Fibroblast of the aortic adventitia (primary cell): Measurements from ENCODE around the gene GBX1. TPM values are rescaled to one million over a fixed set of nuclear protein-coding genes. Genes with fewer than 3 reads are reported as not detected.
A peak's percentile ranks its signal among the peaks of the same experiment; 100 is the strongest.

Experiments
- DNase-seq: peaks from one replicate; pipeline ENCODE4 v3.0.0-alpha.2; 2010; ENCODE audit warnings: low read depth
- H3K4me3 ChIP-seq: 2 replicates; pipeline ENCODE4 v1.5.1; 2011; ENCODE audit warnings: low read depth, mild to moderate bottlenecking, control low read depth, low read length, moderate library complexity
- CTCF ChIP-seq: IDR thresholded peaks from 2 replicates; pipeline ENCODE4 v1.5.1; 2011; ENCODE audit warnings: mild to moderate bottlenecking, low read length, control low read depth, inconsistent platforms; ENCODE audit not compliant: insufficient read depth
- total RNA-seq: library from RNA; depleted of rRNA; stranded (reverse); fragments of >200 nt; gene quantifications from 2 replicates; pipeline ENCODE4 v1.2.3, GENCODE V29; 2012; ENCODE audit warnings: low replicate concordance

Gene GBX1
- total RNA-seq, 1 donor, result not detected

GRCh38 chr7:151124899-151125399, 42.5 kb downstream of the GBX1 start:
- DNase-seq, result no peak
- no peak overlapping the region for H3K4me3 ChIP-seq
- no peak for TF ChIP-seq CTCF

- TF ChIP-seq CTCF, result no peak
- DNase-seq, result no peak
- no peak overlapping the region for H3K4me3 ChIP-seq
Observed at GRCh38 chr7:151124481-151124880, 43.0 kb downstream of the GBX1 start.

DNA sequence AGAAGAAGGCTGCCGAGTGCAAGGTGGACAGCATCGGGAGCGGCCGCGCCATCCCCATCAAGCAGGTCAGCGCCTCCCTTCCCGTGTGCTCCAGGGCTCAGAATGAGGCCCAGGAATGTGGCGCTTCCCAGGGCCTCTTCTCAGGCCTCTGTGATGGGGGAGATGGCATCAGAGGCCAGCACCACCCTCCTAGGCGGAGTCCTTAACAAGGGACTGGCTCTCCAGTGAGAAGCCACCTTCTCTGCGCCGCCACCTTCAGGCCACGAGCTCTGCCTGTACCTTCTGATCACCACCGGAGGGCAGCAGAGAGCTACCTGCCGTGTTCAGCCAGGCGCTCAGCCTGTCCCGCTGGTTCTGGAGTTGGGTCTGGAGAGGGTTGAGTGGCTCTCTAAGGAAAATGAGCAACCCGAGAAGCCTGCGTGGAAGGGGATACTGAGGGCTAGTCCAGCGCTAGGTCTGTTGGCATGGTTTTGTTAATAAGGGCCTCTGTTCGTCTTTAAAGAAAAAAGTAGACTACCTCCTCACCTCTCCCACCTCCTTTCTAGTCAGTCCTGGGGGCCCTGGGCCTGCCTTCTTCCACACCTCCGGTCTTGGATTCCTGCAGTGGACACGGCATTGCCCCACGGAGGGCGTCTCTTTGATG, 43.6 kb downstream of the GBX1 start:
- no peak overlapping the region for H3K4me3 ChIP-seq
- TF ChIP-seq CTCF, result peak; percentile 100
- DNase-seq, result peak; percentile 77

- TF ChIP-seq CTCF, result no peak
- no peak for DNase-seq
- H3K4me3 ChIP-seq, result no peak overlapping the region
Observed at GRCh38 chr7:151123158-151123821, 44.2 kb downstream of the GBX1 start.

DNA sequence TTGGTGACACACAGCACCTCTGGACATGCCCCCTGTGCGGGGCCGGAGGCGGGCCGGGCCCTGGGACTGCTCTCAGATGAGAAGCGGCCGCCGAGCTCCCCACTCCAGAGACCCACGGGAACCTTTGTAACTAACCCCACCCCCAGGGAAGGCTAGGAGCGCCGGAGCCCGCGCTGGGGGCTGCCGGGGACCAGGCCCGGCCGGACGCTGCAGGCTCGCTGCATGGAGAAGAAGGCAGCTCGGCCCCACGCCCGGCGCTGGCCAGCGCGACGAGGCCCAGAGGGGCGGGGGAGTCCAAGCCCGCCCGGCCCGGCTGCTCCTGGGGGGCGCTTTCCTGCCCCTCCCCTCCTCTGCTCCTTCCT, 44.7 kb downstream of the GBX1 start:
- TF ChIP-seq CTCF, result no peak
- no peak overlapping the region for H3K4me3 ChIP-seq
- DNase-seq, result no peak

- H3K4me3 ChIP-seq, result no peak overlapping the region
- TF ChIP-seq CTCF, result no peak
- DNase-seq, result no peak
Observed at GRCh38 chr7:151122276-151122675, 45.2 kb downstream of the GBX1 start.
